GM10266 (cell line): Measurements from ENCODE around the gene BET1.

Source experiments
- DNase-seq: peaks from one replicate; pipeline ENCODE4 v3.0.0; 2012; ENCODE audit errors: extremely low spot score
- TF ChIP-seq, protein P1 (sequence below): IDR thresholded peaks from 2 replicates; pipeline ENCODE4 v1.5.1; 2012; ENCODE audit warnings: mild to moderate bottlenecking, low read depth; ENCODE audit not compliant: control insufficient read depth, insufficient read depth; ENCODE audit errors: missing control alignments

BET1 gene

DNA sequence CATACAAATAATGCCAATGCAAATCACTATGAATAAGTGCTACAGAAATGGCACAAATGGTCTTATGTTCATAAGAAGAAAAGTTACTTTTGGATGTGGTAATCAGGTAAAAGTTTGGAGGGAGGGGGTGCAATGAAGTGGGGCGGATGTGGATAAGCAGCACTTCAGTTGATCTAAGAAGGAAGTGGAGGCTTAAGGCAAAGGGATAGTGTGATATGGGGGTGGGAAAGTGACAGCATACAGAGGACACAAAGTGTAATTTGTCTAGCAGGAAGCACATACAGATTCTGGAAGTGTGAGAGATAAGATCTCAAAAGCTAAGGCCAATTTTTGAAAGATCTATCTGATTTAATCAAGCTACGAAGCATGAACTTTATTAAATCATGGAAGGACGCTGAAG, 6.3 kb downstream of the BET1 start:
- no peak for DNase-seq
- TF ChIP-seq, protein P1, sequence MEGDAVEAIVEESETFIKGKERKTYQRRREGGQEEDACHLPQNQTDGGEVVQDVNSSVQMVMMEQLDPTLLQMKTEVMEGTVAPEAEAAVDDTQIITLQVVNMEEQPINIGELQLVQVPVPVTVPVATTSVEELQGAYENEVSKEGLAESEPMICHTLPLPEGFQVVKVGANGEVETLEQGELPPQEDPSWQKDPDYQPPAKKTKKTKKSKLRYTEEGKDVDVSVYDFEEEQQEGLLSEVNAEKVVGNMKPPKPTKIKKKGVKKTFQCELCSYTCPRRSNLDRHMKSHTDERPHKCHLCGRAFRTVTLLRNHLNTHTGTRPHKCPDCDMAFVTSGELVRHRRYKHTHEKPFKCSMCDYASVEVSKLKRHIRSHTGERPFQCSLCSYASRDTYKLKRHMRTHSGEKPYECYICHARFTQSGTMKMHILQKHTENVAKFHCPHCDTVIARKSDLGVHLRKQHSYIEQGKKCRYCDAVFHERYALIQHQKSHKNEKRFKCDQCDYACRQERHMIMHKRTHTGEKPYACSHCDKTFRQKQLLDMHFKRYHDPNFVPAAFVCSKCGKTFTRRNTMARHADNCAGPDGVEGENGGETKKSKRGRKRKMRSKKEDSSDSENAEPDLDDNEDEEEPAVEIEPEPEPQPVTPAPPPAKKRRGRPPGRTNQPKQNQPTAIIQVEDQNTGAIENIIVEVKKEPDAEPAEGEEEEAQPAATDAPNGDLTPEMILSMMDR = no peak

DNA sequence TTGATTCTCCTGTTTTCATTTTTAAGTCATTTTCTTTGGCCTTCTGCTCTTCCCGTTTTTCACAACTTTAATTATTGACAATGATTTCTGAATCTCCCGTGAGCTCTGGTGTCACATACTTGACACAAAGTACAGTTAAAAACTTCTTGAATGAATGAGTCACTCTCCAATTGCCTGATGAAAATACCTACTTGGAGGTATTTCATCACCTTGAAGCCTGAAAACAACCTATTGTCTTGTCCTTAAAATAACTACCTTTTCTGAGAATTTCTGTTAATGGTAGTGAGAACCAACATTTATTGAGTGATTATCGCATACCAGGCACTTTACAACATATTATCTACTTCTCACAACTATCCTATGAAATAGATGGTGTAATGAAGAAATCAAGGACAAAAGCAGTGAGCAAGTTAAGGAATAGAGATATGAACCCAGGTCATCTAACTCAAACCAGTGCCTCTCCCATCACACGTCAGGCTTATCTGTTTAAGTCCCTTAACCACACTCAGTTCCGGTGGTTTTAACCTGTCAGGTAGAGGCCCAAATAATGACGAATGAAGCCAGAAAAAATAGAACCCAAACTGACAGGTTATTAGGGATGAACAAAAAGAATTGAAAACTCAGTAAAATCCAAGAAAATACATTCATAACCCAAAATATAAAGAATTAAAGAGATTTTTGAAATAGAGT, 11.6 kb downstream of the BET1 start:
- no peak for DNase-seq
- TF ChIP-seq, protein P1 = no peak

DNA sequence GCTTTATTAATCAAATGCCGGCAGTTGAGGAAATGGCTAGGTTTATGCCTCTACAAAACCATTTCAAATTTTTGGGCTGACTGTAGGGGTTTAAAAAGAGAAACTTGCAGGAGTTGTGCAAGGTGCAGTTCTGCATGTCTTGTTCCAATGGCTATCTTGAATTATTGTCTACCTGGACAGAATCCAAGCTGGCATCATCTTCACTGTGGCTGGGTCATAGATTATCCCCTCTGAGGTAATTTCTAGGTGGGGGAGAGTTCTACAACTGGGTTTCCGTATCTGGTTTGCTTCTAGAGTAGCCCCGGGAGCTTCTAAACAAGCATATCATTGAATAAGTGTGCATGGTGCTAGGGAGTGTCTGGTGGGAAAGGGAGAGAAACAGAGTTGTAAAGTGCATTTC, 16.9 kb downstream of the BET1 start:
- TF ChIP-seq, protein P1 = no peak
- DNase-seq = no peak

DNA sequence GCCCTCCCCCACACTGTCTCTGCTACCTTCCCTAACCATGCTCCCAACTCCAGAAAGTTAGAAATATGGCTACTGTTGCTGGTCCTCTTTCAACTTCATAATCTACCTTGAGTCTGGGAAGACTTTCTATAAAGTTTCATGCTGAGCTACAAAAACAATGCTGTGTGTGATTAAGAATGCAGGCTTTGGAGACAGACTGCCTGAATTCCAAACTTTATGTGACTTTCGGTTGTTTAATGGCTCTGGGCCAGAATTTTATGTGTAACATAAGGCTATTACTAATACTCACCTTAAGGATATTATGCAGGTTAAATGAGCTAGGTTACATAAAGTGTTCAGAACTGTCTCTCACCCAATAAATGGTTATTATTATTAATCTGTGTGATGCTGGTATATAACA, 19.1 kb downstream of the BET1 start:
- TF ChIP-seq, protein P1 = no peak
- no peak for DNase-seq

DNA sequence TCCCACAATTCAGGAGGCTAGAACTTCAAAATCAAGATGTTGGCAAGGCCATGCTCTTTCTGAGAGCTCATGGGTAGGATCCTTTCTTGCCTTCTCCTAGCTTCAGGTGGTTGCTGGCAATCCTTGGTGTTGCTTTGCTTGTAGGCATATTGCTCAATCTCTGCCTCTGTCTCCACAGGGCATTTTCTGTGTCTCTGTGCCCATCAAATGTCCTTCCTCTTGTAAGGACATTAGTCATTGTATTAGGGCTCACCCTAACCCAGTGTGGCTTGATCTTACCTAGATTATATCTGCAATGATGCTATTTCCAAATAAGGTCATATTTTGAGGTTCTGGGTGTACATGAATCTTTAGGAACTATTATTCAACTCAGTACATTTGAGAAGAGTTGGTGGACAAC, 20.1 kb downstream of the BET1 start:
- TF ChIP-seq, protein P1 = no peak
- no peak for DNase-seq

DNA sequence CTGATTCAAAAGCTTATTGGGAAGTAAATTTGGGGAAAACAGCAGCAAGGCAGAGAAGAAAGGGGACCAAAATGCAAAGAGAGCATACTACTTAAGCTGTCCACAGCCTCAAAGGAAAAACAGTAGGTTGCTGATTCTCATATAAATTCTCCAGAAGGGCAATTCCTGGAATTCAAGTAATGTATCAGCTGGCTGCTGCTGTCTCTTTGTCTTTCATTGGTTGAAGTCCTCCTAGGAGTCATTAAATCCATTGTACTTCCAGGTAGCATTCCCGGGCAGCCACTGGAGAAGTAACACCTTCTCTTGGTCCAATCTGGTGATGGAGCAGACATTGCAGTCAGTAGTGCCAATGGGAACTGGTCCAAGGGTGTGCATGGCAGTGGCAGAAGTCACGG, 22.7 kb downstream of the BET1 start:
- TF ChIP-seq, protein P1 = no peak
- no peak for DNase-seq

DNA sequence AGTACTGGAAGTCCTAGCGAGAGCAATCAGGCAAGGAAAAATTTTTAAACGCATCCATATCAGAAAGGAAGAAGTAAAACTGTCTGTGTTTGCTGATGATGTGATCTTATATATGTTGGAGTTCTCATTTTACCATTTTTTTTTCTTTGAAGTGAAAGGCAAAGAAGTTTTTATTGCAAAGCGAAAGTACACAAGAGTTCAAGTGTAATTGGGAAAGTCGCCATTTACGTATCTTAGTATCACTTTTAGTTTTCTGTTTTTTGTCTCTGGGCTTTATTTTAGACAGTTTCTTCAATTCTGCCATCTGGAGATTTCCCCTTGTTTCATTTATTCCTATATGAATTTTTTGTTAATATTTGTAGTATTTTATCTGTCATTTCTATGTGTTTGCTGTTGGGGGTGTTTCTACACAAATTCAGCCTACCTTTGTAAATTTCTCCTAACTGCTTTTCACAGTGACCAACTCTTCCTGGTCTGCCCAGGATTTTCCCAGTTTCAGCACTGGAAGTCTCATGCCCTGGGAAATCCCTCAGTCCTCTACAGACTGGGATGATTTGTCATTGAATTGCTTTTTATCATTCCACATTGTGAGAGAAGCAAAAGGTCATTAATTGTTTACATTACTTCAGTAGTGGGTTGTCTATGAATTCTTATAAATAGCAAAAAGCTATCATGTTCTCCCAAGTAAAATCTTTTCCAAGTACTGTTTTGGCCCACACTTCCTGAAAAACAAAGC, 23.2 kb downstream of the BET1 start:
- DNase-seq = no peak
- TF ChIP-seq, protein P1 = no peak
